ENCODE results near the gene UQCRH. TPM values are rescaled to one million over a fixed set of nuclear protein-coding genes. Genes with fewer than 3 reads are reported as not detected.
"Not testable (repeated sequence)": the region's sequence is repeated elsewhere in the genome, so short reads cannot be mapped to it uniquely, and the experiment has no call there.

UQCRH gene
- total RNA-seq, 1 donor from 2014 or later, result 258 TPM

GRCh38 chr1:46302641-46303037, 859 bp upstream of the UQCRH start:
- no peak for DNase-seq (ENCODE audit: low spot score)
- H3K4me1 Mint-ChIP-seq (ENCODE audit: low read depth), result peaks cover 33% of the 10 kb centered on the region
- H3K27ac Mint-ChIP-seq, result peak overlapping the region; percentile 99
- peak overlapping the region; percentile 100 for H3K4me3 Mint-ChIP-seq
- H3K36me3 Mint-ChIP-seq (ENCODE audit: low read depth), result peaks cover 19% of the 10 kb centered on the region
- H3K9me3 Mint-ChIP-seq, result no peaks in the 10 kb centered on the region
- intact Hi-C loops (cut with micrococcal nuclease), result loop anchor here (1.0 to 5.0 kb wide), 7 partner anchors 38 to 810 kb away; partner anchors contain the start of genes EFCAB14, MAST2, NSUN4 and RAD54L
- H3K27me3 Mint-ChIP-seq (ENCODE audit: insufficient read depth), result no peaks in the 10 kb centered on the region

GRCh38 chr1:46303872-46304326, 401 bp downstream of the UQCRH start:
- DNase-seq (ENCODE audit: low spot score), result no peak
- H3K27me3 Mint-ChIP-seq (ENCODE audit: insufficient read depth), result no peaks in the 10 kb centered on the region
- H3K36me3 Mint-ChIP-seq (ENCODE audit: low read depth), result peaks cover 24% of the 10 kb centered on the region
- peaks cover 41% of the 10 kb centered on the region for H3K4me1 Mint-ChIP-seq (ENCODE audit: low read depth)
- H3K27ac Mint-ChIP-seq, result peak overlapping the region; percentile 99
- peak overlapping the region; percentile 100 for H3K4me3 Mint-ChIP-seq
- intact Hi-C loops (cut with micrococcal nuclease), result loop anchor here (1.0 to 5.0 kb wide), 7 partner anchors 36 to 812 kb away; partner anchors contain the start of genes EFCAB14, MAST2, NSUN4 and RAD54L
- no peaks in the 10 kb centered on the region for H3K9me3 Mint-ChIP-seq

- Mint-ChIP-seq H3K27ac (no peak overlapping the region), H3K4me3 (peak overlapping the region; percentile 74), H3K4me1 (ENCODE audit: low read depth) (peaks cover 34% of the 10 kb centered on the region), H3K27me3 (ENCODE audit: insufficient read depth) (no peaks in the 10 kb centered on the region), H3K9me3 (no peaks in the 10 kb centered on the region), H3K36me3 (ENCODE audit: low read depth) (peaks cover 35% of the 10 kb centered on the region)
- no peak for DNase-seq (ENCODE audit: low spot score)
- intact Hi-C loops (cut with micrococcal nuclease), result no loop called here
Measured at GRCh38 chr1:46306159-46306530, 2.6 kb downstream of the UQCRH start.

- H3K4me1 Mint-ChIP-seq (ENCODE audit: low read depth), result peaks cover 25% of the 10 kb centered on the region
- H3K27me3 Mint-ChIP-seq (ENCODE audit: insufficient read depth), result no peaks in the 10 kb centered on the region
- H3K27ac Mint-ChIP-seq, result no peak overlapping the region
- no peak overlapping the region for H3K4me3 Mint-ChIP-seq
- DNase-seq (ENCODE audit: low spot score), result no peak
- H3K9me3 Mint-ChIP-seq, result no peaks in the 10 kb centered on the region
- H3K36me3 Mint-ChIP-seq (ENCODE audit: low read depth), result peaks cover 35% of the 10 kb centered on the region
- intact Hi-C loops (cut with micrococcal nuclease), result no loop called here
Measured at GRCh38 chr1:46309401-46310159, 6.1 kb downstream of the UQCRH start.

- no peak for DNase-seq (ENCODE audit: low spot score)
- no peak overlapping the region for H3K4me3 Mint-ChIP-seq
- no peak overlapping the region for H3K27ac Mint-ChIP-seq
- H3K4me1 Mint-ChIP-seq (ENCODE audit: low read depth), result peaks cover 25% of the 10 kb centered on the region
- intact Hi-C loops (cut with micrococcal nuclease), result no loop called here
- peaks cover 36% of the 10 kb centered on the region for H3K36me3 Mint-ChIP-seq (ENCODE audit: low read depth)
- H3K27me3 Mint-ChIP-seq (ENCODE audit: insufficient read depth), result no peaks in the 10 kb centered on the region
- no peaks in the 10 kb centered on the region for H3K9me3 Mint-ChIP-seq
Measured at GRCh38 chr1:46310321-46310720, 6.8 kb downstream of the UQCRH start.

GRCh38 chr1:46315669-46316403, 12.3 kb downstream of the UQCRH start:
- no peaks in the 10 kb centered on the region for H3K4me1 Mint-ChIP-seq (ENCODE audit: low read depth)
- no peaks in the 10 kb centered on the region for H3K27me3 Mint-ChIP-seq (ENCODE audit: insufficient read depth)
- no peak overlapping the region for H3K27ac Mint-ChIP-seq
- peaks cover 18% of the 10 kb centered on the region for H3K36me3 Mint-ChIP-seq (ENCODE audit: low read depth)
- intact Hi-C loops (cut with micrococcal nuclease), result no loop called here
- no peak overlapping the region for H3K4me3 Mint-ChIP-seq
- DNase-seq (ENCODE audit: low spot score), result no peak
- no peaks in the 10 kb centered on the region for H3K9me3 Mint-ChIP-seq

- Mint-ChIP-seq H3K9me3 (no peaks in the 10 kb centered on the region), H3K4me1 (ENCODE audit: low read depth) (no peaks in the 10 kb centered on the region), H3K27ac (no peak overlapping the region), H3K27me3 (ENCODE audit: insufficient read depth) (no peaks in the 10 kb centered on the region), H3K36me3 (ENCODE audit: low read depth) (peaks cover 15% of the 10 kb centered on the region), H3K4me3 (no peak overlapping the region)
- no peak for DNase-seq (ENCODE audit: low spot score)
- intact Hi-C loops (cut with micrococcal nuclease), result no loop called here
Measured at GRCh38 chr1:46317323-46317722, 13.8 kb downstream of the UQCRH start.

GRCh38 chr1:46319301-46319700, 15.8 kb downstream of the UQCRH start:
- H3K36me3 Mint-ChIP-seq (ENCODE audit: low read depth); H3K4me1 Mint-ChIP-seq (ENCODE audit: low read depth); H3K4me3 Mint-ChIP-seq; intact Hi-C loops (cut with micrococcal nuclease); DNase-seq (ENCODE audit: low spot score); H3K27ac Mint-ChIP-seq; H3K27me3 Mint-ChIP-seq (ENCODE audit: insufficient read depth); H3K9me3 Mint-ChIP-seq: not testable (repeated sequence)

GRCh38 chr1:46319960-46320914, 16.7 kb downstream of the UQCRH start:
- H3K9me3 Mint-ChIP-seq; H3K36me3 Mint-ChIP-seq (ENCODE audit: low read depth); H3K27ac Mint-ChIP-seq; H3K27me3 Mint-ChIP-seq (ENCODE audit: insufficient read depth); H3K4me3 Mint-ChIP-seq; H3K4me1 Mint-ChIP-seq (ENCODE audit: low read depth); intact Hi-C loops (cut with micrococcal nuclease); DNase-seq (ENCODE audit: low spot score): not testable (repeated sequence)

- H3K4me1 Mint-ChIP-seq (ENCODE audit: low read depth); H3K36me3 Mint-ChIP-seq (ENCODE audit: low read depth); DNase-seq (ENCODE audit: low spot score); H3K4me3 Mint-ChIP-seq; H3K27me3 Mint-ChIP-seq (ENCODE audit: insufficient read depth); H3K27ac Mint-ChIP-seq; intact Hi-C loops (cut with micrococcal nuclease); H3K9me3 Mint-ChIP-seq: not testable (repeated sequence)
Measured at GRCh38 chr1:46322191-46322590, 18.7 kb downstream of the UQCRH start.

GRCh38 chr1:46325285-46326076, 22.0 kb downstream of the UQCRH start:
- H3K4me3 Mint-ChIP-seq; H3K4me1 Mint-ChIP-seq (ENCODE audit: low read depth); DNase-seq (ENCODE audit: low spot score); H3K27ac Mint-ChIP-seq; H3K27me3 Mint-ChIP-seq (ENCODE audit: insufficient read depth); intact Hi-C loops (cut with micrococcal nuclease); H3K9me3 Mint-ChIP-seq; H3K36me3 Mint-ChIP-seq (ENCODE audit: low read depth): not testable (repeated sequence)

GRCh38 chr1:46328182-46328581, 24.7 kb downstream of the UQCRH start:
- H3K36me3 Mint-ChIP-seq (ENCODE audit: low read depth); H3K27ac Mint-ChIP-seq; H3K9me3 Mint-ChIP-seq; DNase-seq (ENCODE audit: low spot score); H3K4me3 Mint-ChIP-seq; H3K27me3 Mint-ChIP-seq (ENCODE audit: insufficient read depth); H3K4me1 Mint-ChIP-seq (ENCODE audit: low read depth); intact Hi-C loops (cut with micrococcal nuclease): not testable (repeated sequence)
